BLaER1 (cell line): ENCODE measurements around the gene VWA8.

Source experiments
- H3K27ac ChIP-seq: shearing (Covaris generic); formaldehyde crosslinking; 2 replicates; pipeline ENCODE4 v1.8.1; 2022
- H3K27me3 ChIP-seq: shearing (Covaris generic); formaldehyde crosslinking; 2 replicates; pipeline ENCODE4 v1.8.1; 2022
- H3K36me3 ChIP-seq: shearing (Covaris generic); formaldehyde crosslinking; 2 replicates; pipeline ENCODE4 v1.8.1; 2022
- H3K4me1 ChIP-seq: shearing (Covaris generic); formaldehyde crosslinking; 2 replicates; pipeline ENCODE4 v1.8.1; 2022
- H3K4me2 ChIP-seq: shearing (Covaris generic); formaldehyde crosslinking; 2 replicates; pipeline ENCODE4 v1.8.1; 2022
- H3K4me3 ChIP-seq: shearing (Covaris generic); formaldehyde crosslinking; 2 replicates; pipeline ENCODE4 v1.8.1; 2022
- H3K9ac ChIP-seq: shearing (Covaris generic); formaldehyde crosslinking; 2 replicates; pipeline ENCODE4 v1.8.1; 2022
- H3K9me3 ChIP-seq: shearing (Covaris generic); formaldehyde crosslinking; 2 replicates; pipeline ENCODE4 v1.8.1; 2022
- H4K20me1 ChIP-seq: shearing (Covaris generic); formaldehyde crosslinking; 2 replicates; pipeline ENCODE4 v1.8.1; 2022
- Cebpa-rat ChIP-seq: shearing (Covaris generic); IDR thresholded peaks from 2 replicates; pipeline ENCODE4 v1.8.1; 2022

VWA8 gene

GRCh38 chr13:41774605-41775218 is 186.2 kb downstream of the VWA8 start:
- Histone ChIP-seq H3K36me3 (peaks cover 6% of the 10 kb centered on the region; the same call in 1 of the 2 replicates), H3K4me2 (no peak overlapping the region), H3K27ac (no peak overlapping the region), H3K9ac (no peak overlapping the region), H3K4me3 (no peak overlapping the region), H3K27me3 (no peaks in the 10 kb centered on the region), H3K9me3 (no peaks in the 10 kb centered on the region), H4K20me1 (no peaks in the 10 kb centered on the region), H3K4me1 (peaks cover 7% of the 10 kb centered on the region; the same call in 1 of the 2 replicates)
- no peak for TF ChIP-seq Cebpa-rat

GRCh38 chr13:41767801-41768200 is 193.1 kb downstream of the VWA8 start:
- Histone ChIP-seq H3K9me3 (no peaks in the 10 kb centered on the region), H3K27me3 (no peaks in the 10 kb centered on the region), H3K4me1 (no peaks in the 10 kb centered on the region), H3K27ac (no peak overlapping the region), H3K9ac (no peak overlapping the region), H3K4me3 (no peak overlapping the region), H4K20me1 (no peaks in the 10 kb centered on the region), H3K4me2 (no peak overlapping the region), H3K36me3 (peaks cover 10% of the 10 kb centered on the region; the same call in 1 of the 2 replicates)
- no peak for TF ChIP-seq Cebpa-rat

- Histone ChIP-seq H3K27ac (no peak overlapping the region), H3K4me3 (no peak overlapping the region), H3K4me1 (no peaks in the 10 kb centered on the region), H4K20me1 (no peaks in the 10 kb centered on the region), H3K9me3 (no peaks in the 10 kb centered on the region), H3K4me2 (no peak overlapping the region), H3K9ac (no peak overlapping the region), H3K36me3 (peaks cover 4% of the 10 kb centered on the region; the same call in 1 of the 2 replicates), H3K27me3 (no peaks in the 10 kb centered on the region)
- TF ChIP-seq Cebpa-rat: no peak
These were observed 194.5 kb downstream of the VWA8 start for GRCh38 chr13:41766439-41766838.

- H3K36me3 ChIP-seq: peaks cover 4% of the 10 kb centered on the region; the same call in 1 of the 2 replicates
- H3K9ac ChIP-seq: no peak overlapping the region
- no peaks in the 10 kb centered on the region for H3K9me3 ChIP-seq
- no peak for TF ChIP-seq Cebpa-rat
- no peaks in the 10 kb centered on the region for H3K4me1 ChIP-seq
- no peak overlapping the region for H3K27ac ChIP-seq
- H3K4me2 ChIP-seq: no peak overlapping the region
- H3K27me3 ChIP-seq: no peaks in the 10 kb centered on the region
- no peaks in the 10 kb centered on the region for H4K20me1 ChIP-seq
- H3K4me3 ChIP-seq: no peak overlapping the region
These were observed 195.1 kb downstream of the VWA8 start for GRCh38 chr13:41765813-41766212.

GRCh38 chr13:41765020-41765419 is 195.9 kb downstream of the VWA8 start:
- Histone ChIP-seq H3K4me3 (no peak overlapping the region), H3K27ac (no peak overlapping the region), H3K4me1 (no peaks in the 10 kb centered on the region), H3K4me2 (no peak overlapping the region), H3K9ac (no peak overlapping the region), H4K20me1 (no peaks in the 10 kb centered on the region), H3K9me3 (no peaks in the 10 kb centered on the region), H3K36me3 (peaks cover 4% of the 10 kb centered on the region; the same call in 1 of the 2 replicates), H3K27me3 (no peaks in the 10 kb centered on the region)
- TF ChIP-seq Cebpa-rat: no peak

GRCh38 chr13:41764558-41764957 is 196.4 kb downstream of the VWA8 start:
- no peak overlapping the region for H3K9ac ChIP-seq
- no peak for TF ChIP-seq Cebpa-rat
- H3K36me3 ChIP-seq: peaks cover 4% of the 10 kb centered on the region; the same call in 1 of the 2 replicates
- H3K4me2 ChIP-seq: no peak overlapping the region
- no peaks in the 10 kb centered on the region for H3K27me3 ChIP-seq
- H3K4me1 ChIP-seq: no peaks in the 10 kb centered on the region
- no peak overlapping the region for H3K4me3 ChIP-seq
- no peaks in the 10 kb centered on the region for H4K20me1 ChIP-seq
- H3K27ac ChIP-seq: no peak overlapping the region
- H3K9me3 ChIP-seq: no peaks in the 10 kb centered on the region

GRCh38 chr13:41763782-41764181 is 197.1 kb downstream of the VWA8 start:
- Histone ChIP-seq H3K4me3 (no peak overlapping the region), H3K4me1 (no peaks in the 10 kb centered on the region), H3K36me3 (peaks cover 1% of the 10 kb centered on the region; the same call in 1 of the 2 replicates), H3K9ac (no peak overlapping the region), H3K9me3 (no peaks in the 10 kb centered on the region), H4K20me1 (no peaks in the 10 kb centered on the region), H3K4me2 (no peak overlapping the region), H3K27me3 (no peaks in the 10 kb centered on the region), H3K27ac (no peak overlapping the region)
- no peak for TF ChIP-seq Cebpa-rat

- TF ChIP-seq Cebpa-rat: no peak
- Histone ChIP-seq H3K9me3 (no peaks in the 10 kb centered on the region), H4K20me1 (no peaks in the 10 kb centered on the region), H3K27ac (no peak overlapping the region), H3K36me3 (no peaks in the 10 kb centered on the region), H3K4me3 (no peak overlapping the region), H3K4me1 (no peaks in the 10 kb centered on the region), H3K4me2 (no peak overlapping the region), H3K27me3 (no peaks in the 10 kb centered on the region), H3K9ac (no peak overlapping the region)
These were observed 198.1 kb downstream of the VWA8 start for GRCh38 chr13:41762796-41763195.

GRCh38 chr13:41756198-41756880 is 204.6 kb downstream of the VWA8 start:
- H3K4me2 ChIP-seq: no peak overlapping the region
- H3K4me1 ChIP-seq: no peaks in the 10 kb centered on the region
- H3K9ac ChIP-seq: no peak overlapping the region
- H3K36me3 ChIP-seq: no peaks in the 10 kb centered on the region
- H3K27ac ChIP-seq: no peak overlapping the region
- no peaks in the 10 kb centered on the region for H4K20me1 ChIP-seq
- H3K9me3 ChIP-seq: peaks cover 4% of the 10 kb centered on the region
- H3K4me3 ChIP-seq: no peak overlapping the region
- H3K27me3 ChIP-seq: no peaks in the 10 kb centered on the region
- TF ChIP-seq Cebpa-rat: no peak

GRCh38 chr13:41751734-41752445 is 209.0 kb downstream of the VWA8 start:
- no peak overlapping the region for H3K4me3 ChIP-seq
- no peak overlapping the region for H3K27ac ChIP-seq
- no peak overlapping the region for H3K4me2 ChIP-seq
- H4K20me1 ChIP-seq: no peaks in the 10 kb centered on the region
- no peak overlapping the region for H3K9ac ChIP-seq
- no peaks in the 10 kb centered on the region for H3K4me1 ChIP-seq
- H3K9me3 ChIP-seq: peaks cover 4% of the 10 kb centered on the region
- no peaks in the 10 kb centered on the region for H3K27me3 ChIP-seq
- TF ChIP-seq Cebpa-rat: no peak
- peaks cover 4% of the 10 kb centered on the region for H3K36me3 ChIP-seq
